Activated B cell treated with CpG ODN at 0.5 μM for 24 hours (primary cell): ENCODE measurements around the gene TMEM151A. TPM values are rescaled to one million over a fixed set of nuclear protein-coding genes. Genes with fewer than 3 reads are reported as not detected.

Experiments used
- ATAC-seq: fragments of 200-7000 bp; cut with Tn5 transposase; one replicate; pipeline ENCODE4 v1.10.0; 2021; ENCODE audit warnings: low read depth, mild to moderate bottlenecking, moderate library complexity
- CTCF ChIA-PET: fragments of 350-600 bp; sonication (Branson Sonifier 250); formaldehyde crosslinking; loops from one replicate; lab custom pipeline; 2021; ENCODE audit warnings: antibody characterized with exemption; lab: Charles Lee
- POLR2A ChIA-PET: fragments of 350-600 bp; sonication (Branson Sonifier 250); formaldehyde crosslinking; loops from one replicate; lab custom pipeline; 2021; ENCODE audit warnings: antibody characterized with exemption; lab: Charles Lee
- DNase-seq: peaks from one replicate; pipeline ENCODE4 v3.0.0; 2022
- H3K27ac Mint-ChIP-seq: one replicate; pipeline ENCODE4 v1.8.0; 2020; ENCODE audit warnings: mixed read lengths
- H3K27me3 Mint-ChIP-seq: one replicate; pipeline ENCODE4 v1.8.0; 2021; ENCODE audit warnings: mixed read lengths
- H3K36me3 Mint-ChIP-seq: one replicate; pipeline ENCODE4 v1.8.0; 2021; ENCODE audit warnings: low read depth, mixed read lengths
- H3K4me1 Mint-ChIP-seq: one replicate; pipeline ENCODE4 v1.8.0; 2021; ENCODE audit warnings: mixed read lengths
- H3K4me3 Mint-ChIP-seq: one replicate; pipeline ENCODE4 v1.8.0; 2020; ENCODE audit warnings: mild to moderate bottlenecking, mixed read lengths
- H3K9me3 Mint-ChIP-seq: one replicate; pipeline ENCODE4 v1.8.0; 2020; ENCODE audit warnings: mixed read lengths
- intact Hi-C: fragments of 100-400 bp; cut with micrococcal nuclease; formaldehyde crosslinking; loops from one replicate; pipeline ENCODE4 v1.15.1; 2024
- total RNA-seq: library from RNA; stranded (reverse); gene quantifications from 2 replicates; pipeline ENCODE4 v1.2.3, GENCODE V29; 2022
- TF ChIP-seq, protein P1 (sequence below): fragments of 200-600 bp; IDR thresholded peaks from one replicate; pipeline ENCODE4 v1.8.0; 2022; ENCODE audit warnings: antibody characterized with exemption, mild to moderate bottlenecking

The TMEM151A gene
- total RNA-seq, 1 donor from 2014 or later = not detected

DNA sequence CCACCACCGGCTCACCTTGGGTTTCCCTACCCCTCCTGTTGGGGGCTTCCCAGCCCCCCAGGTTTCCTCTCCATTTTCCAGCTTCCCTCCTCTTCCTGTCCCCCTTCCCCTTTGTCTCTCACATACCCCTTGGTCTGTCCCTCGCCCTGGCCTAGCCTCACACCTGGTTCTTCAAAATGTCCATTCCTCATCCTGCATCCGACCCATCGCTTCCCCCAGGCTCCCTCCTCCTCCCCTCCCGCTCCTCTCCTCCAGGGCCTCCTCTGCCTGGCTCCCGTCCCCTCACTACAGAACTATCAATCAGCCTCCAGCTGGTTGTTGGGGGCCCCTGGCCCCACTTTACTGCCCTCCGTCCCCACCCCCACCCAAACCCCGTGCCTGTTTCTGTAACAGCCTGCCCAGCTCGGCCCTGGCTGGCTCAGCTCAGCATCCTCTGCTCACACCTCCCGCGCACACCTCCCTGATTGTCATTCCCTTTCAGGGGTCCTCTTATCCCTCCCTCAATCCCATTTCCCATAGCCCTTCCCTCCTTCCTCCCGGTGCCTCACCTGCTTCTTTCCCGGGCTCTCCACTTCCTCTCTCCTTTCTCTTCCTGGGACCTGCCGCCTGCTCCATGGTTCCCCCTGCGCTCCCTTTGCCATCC lies 12.5 kb upstream of the TMEM151A start:
- H3K27me3 Mint-ChIP-seq = no peaks in the 10 kb centered on the region
- H3K4me1 Mint-ChIP-seq = peaks cover 39% of the 10 kb centered on the region
- intact Hi-C loops = no loop called here
- CTCF ChIA-PET = interaction anchor here (0.6 kb wide), 1 partner anchor 709 kb away, joined by 3 read pairs; the partner anchor contains the start of gene ZNRD2
- peaks cover 29% of the 10 kb centered on the region for H3K36me3 Mint-ChIP-seq
- POLR2A ChIA-PET = interaction anchor here (0.7 to 5.2 kb wide), 3 partner anchors 10 to 21 kb away, joined by 3 to 50 read pairs (median 3); partner anchors contain the start of gene RAB1B
- no peak for ATAC-seq
- no peaks in the 10 kb centered on the region for H3K9me3 Mint-ChIP-seq
- no peak overlapping the region for H3K27ac Mint-ChIP-seq
- no peak for DNase-seq
- peak overlapping the region; percentile 44 for H3K4me3 Mint-ChIP-seq
- TF ChIP-seq, protein P1, sequence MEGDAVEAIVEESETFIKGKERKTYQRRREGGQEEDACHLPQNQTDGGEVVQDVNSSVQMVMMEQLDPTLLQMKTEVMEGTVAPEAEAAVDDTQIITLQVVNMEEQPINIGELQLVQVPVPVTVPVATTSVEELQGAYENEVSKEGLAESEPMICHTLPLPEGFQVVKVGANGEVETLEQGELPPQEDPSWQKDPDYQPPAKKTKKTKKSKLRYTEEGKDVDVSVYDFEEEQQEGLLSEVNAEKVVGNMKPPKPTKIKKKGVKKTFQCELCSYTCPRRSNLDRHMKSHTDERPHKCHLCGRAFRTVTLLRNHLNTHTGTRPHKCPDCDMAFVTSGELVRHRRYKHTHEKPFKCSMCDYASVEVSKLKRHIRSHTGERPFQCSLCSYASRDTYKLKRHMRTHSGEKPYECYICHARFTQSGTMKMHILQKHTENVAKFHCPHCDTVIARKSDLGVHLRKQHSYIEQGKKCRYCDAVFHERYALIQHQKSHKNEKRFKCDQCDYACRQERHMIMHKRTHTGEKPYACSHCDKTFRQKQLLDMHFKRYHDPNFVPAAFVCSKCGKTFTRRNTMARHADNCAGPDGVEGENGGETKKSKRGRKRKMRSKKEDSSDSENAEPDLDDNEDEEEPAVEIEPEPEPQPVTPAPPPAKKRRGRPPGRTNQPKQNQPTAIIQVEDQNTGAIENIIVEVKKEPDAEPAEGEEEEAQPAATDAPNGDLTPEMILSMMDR = no peak

DNA sequence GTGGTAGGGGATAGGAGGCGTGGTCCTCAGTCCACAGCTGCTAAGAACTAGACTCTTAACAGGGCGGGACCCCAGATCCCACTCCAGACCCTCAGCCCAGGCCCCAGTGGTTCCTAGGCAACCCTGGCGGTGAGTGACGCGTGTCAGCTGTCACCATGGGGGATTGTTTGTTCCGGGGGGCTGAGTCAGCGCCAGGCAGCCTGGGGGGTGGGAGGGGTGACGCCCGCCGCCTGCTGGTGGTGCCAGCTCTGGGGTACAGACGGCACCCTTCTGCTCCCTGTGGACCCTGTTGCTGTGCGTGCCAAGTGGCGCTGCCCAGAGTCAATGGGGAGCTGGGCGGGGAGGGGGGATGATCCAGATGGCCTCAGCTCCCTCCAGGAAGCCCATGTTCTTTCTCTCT lies 11.3 kb upstream of the TMEM151A start:
- no peaks in the 10 kb centered on the region for H3K9me3 Mint-ChIP-seq
- DNase-seq (no peak), ATAC-seq (no peak)
- CTCF ChIA-PET = interaction anchor here (2.9 kb wide), 1 partner anchor 12 kb away, joined by 14 read pairs; the partner anchor contains the start of gene RAB1B
- peaks cover 39% of the 10 kb centered on the region for H3K4me1 Mint-ChIP-seq
- POLR2A ChIA-PET = interaction anchor here (0.6 to 5.2 kb wide), 3 partner anchors 9 to 325 kb away, joined by 3 to 50 read pairs (median 8); partner anchors contain the start of genes RAB1B and YIF1A
- intact Hi-C loops = no loop called here
- H3K36me3 Mint-ChIP-seq = peaks cover 25% of the 10 kb centered on the region
- TF ChIP-seq, protein P1 = no peak
- no peak overlapping the region for H3K27ac Mint-ChIP-seq
- H3K27me3 Mint-ChIP-seq = no peaks in the 10 kb centered on the region
- no peak overlapping the region for H3K4me3 Mint-ChIP-seq

DNA sequence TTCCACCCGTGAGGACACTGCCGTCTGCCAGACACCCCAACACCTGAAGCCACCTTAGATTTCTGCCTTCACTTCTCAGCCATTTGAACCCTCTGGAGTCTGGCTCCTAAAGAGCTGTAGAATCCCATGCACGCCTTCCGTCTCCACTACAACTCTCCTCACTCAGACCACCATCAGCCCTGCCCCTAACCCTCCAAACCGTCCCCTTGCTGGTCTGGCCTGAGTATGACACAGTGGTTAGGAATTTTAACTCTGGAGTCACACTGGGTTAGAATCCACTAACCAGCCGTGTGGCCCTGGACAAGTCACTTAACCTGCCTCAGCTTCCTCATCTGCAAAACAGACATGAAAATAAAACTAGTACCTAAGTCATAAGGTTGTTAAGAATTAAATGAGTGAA lies 10.7 kb upstream of the TMEM151A start:
- no peak overlapping the region for H3K27ac Mint-ChIP-seq
- POLR2A ChIA-PET = interaction anchor here (0.5 to 5.2 kb wide), 3 partner anchors 8 to 512 kb away, joined by 6 to 50 read pairs (median 8); partner anchors contain the start of genes RAB1B and YIF1A
- intact Hi-C loops = no loop called here

DNA sequence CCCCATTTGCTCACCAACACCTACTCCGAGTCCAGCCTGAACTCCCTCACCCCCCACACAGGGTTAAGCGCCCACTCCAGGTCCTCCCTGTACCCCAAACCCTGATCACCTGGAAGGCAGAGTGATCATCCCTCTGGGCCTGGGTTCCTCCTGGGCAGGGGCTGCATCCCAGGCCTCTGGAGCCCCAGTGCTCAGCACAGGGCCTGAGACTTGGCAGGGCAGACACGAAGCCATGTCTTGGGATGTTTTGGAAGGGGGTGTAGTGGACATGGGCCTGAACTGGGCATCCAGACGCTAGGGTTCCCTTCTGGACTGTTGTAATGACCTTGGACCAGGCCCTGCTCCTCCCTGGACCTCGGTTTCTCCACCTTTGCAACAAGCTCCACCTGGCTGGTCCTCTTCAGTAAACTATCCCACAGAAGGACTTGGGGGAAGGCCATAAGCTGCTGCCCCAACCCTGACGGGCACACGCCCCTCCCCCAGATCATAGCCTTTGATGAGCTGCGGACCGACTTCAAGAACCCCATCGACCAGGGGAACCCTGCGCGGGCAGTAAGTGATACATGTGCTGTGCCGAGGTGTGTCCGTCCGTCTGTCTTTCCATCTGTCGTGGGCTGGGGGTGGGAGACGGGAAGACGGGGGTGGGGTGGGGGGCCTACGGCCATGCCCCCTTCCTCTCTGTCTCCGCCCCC lies 9.8 kb upstream of the TMEM151A start:
- peak overlapping the region; percentile 32 for H3K4me3 Mint-ChIP-seq
- H3K36me3 Mint-ChIP-seq = peaks cover 16% of the 10 kb centered on the region
- ChIA-PET POLR2A (interaction anchor here (0.6 to 5.2 kb wide), 7 partner anchors 13 to 570 kb away, joined by 3 to 50 read pairs (median 4); partner anchors contain the start of genes BANF1, EIF1AD and RAB1B), CTCF (interaction anchor here (0.8 to 2.9 kb wide), 5 partner anchors 9 to 60 kb away, joined by 3 to 23 read pairs (median 3); partner anchors contain the start of gene RAB1B)
- H3K9me3 Mint-ChIP-seq = no peaks in the 10 kb centered on the region
- ATAC-seq (no peak), DNase-seq (no peak)
- peaks cover 38% of the 10 kb centered on the region for H3K4me1 Mint-ChIP-seq
- no peaks in the 10 kb centered on the region for H3K27me3 Mint-ChIP-seq
- intact Hi-C loops = loop anchor here (1.0 kb wide), 3 partner anchors 14 to 60 kb away; partner anchors contain the start of gene RAB1B
- TF ChIP-seq, protein P1 = no peak
- H3K27ac Mint-ChIP-seq = peak overlapping the region; percentile 77

More for the DNA sequence above, 10.7 kb upstream of the TMEM151A start:
- TF ChIP-seq, protein P1 = no peak
- no peak for ATAC-seq
- no peak for DNase-seq
- Mint-ChIP-seq H3K4me3 (no peak overlapping the region), H3K4me1 (peaks cover 39% of the 10 kb centered on the region), H3K9me3 (no peaks in the 10 kb centered on the region), H3K36me3 (peaks cover 23% of the 10 kb centered on the region), H3K27me3 (no peaks in the 10 kb centered on the region)
- CTCF ChIA-PET = interaction anchor here (2.8 to 2.9 kb wide), 2 partner anchors 13 to 59 kb away, joined by 14 to 23 read pairs; partner anchors contain the start of gene RAB1B
